HG03469 (cell line): ENCODE results near the gene TMEM132D.
"Not testable (repeated sequence)": the region's sequence is repeated elsewhere in the genome, so short reads cannot be mapped to it uniquely, and the experiment has no call there.

Experiments used
- ATAC-seq: cut with Tn5 transposase; IDR thresholded peaks from one replicate; pipeline ENCODE4 v1.9.1; 2021; ENCODE audit warnings: mild to moderate bottlenecking, moderate library complexity, moderate number of reproducible peaks; ENCODE audit not compliant: unreplicated experiment

TMEM132D gene

GRCh38 chr12:129081755-129082250, 822.0 kb downstream of the TMEM132D start:
- no peak for ATAC-seq

- ATAC-seq, result no peak
Observed at GRCh38 chr12:129080821-129081220, 823.0 kb downstream of the TMEM132D start.

- ATAC-seq, result no peak
Observed at GRCh38 chr12:129080391-129080790, 823.4 kb downstream of the TMEM132D start.

GRCh38 chr12:129079719-129080118, 824.1 kb downstream of the TMEM132D start:
- ATAC-seq, result no peak

GRCh38 chr12:129076441-129077320, 827.1 kb downstream of the TMEM132D start:
- no peak for ATAC-seq

GRCh38 chr12:129075460-129076208, 828.2 kb downstream of the TMEM132D start:
- ATAC-seq, result no peak

GRCh38 chr12:129074379-129074778, 829.4 kb downstream of the TMEM132D start:
- ATAC-seq, result no peak

- no peak for ATAC-seq
Observed at GRCh38 chr12:129073157-129073915, 830.5 kb downstream of the TMEM132D start.

- ATAC-seq, result no peak
Observed at GRCh38 chr12:129071362-129071761, 832.5 kb downstream of the TMEM132D start.

GRCh38 chr12:129069886-129070285, 833.9 kb downstream of the TMEM132D start:
- no peak for ATAC-seq

- ATAC-seq, result no peak
Observed at GRCh38 chr12:129068684-129069083, 835.1 kb downstream of the TMEM132D start.

- no peak for ATAC-seq
Observed at GRCh38 chr12:129067491-129067890, 836.3 kb downstream of the TMEM132D start.

GRCh38 chr12:129064209-129064855, 839.5 kb downstream of the TMEM132D start:
- no peak for ATAC-seq

- ATAC-seq, result no peak
Observed at GRCh38 chr12:129063600-129063999, 840.2 kb downstream of the TMEM132D start.

- no peak for ATAC-seq
Observed at GRCh38 chr12:129053232-129053631, 850.6 kb downstream of the TMEM132D start.

- no peak for ATAC-seq
Observed at GRCh38 chr12:129052373-129052772, 851.5 kb downstream of the TMEM132D start.

GRCh38 chr12:129049917-129050316, 853.9 kb downstream of the TMEM132D start:
- ATAC-seq, result no peak

- ATAC-seq, result not testable (repeated sequence)
Observed at GRCh38 chr12:129043334-129043733, 860.5 kb downstream of the TMEM132D start.

- ATAC-seq, result no peak
Observed at GRCh38 chr12:129036135-129036534, 867.7 kb downstream of the TMEM132D start.

- ATAC-seq, result no peak
Observed at GRCh38 chr12:129034558-129035289, 869.1 kb downstream of the TMEM132D start.
